NCI-H128 (cell line): Measurements from ENCODE around the gene TRAPPC2L.
"Not testable (repeated sequence)": the region's sequence is repeated elsewhere in the genome, so short reads cannot be mapped to it uniquely, and the experiment has no call there.

Experiments
- DNase-seq: peaks from one replicate; lab custom pipeline; 2025; ENCODE audit not compliant: unreplicated experiment; lab: John Stamatoyannopoulos, UW

The TRAPPC2L gene

DNA sequence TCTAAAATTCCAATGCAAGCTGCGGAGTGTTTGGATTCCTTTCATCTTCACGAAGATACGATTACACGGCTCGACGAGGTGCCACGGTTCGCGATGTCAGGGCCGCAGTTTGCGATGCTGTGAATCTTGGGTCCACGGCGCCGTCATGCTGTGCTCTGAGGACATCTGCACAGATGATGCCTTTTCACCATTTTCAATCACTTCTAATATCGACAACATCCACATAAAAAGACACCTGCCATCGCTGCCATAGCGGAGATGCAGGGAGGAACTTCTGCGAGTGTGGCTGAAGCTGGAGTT lies 38.4 kb upstream of the TRAPPC2L start:
- no peak for DNase-seq

DNA sequence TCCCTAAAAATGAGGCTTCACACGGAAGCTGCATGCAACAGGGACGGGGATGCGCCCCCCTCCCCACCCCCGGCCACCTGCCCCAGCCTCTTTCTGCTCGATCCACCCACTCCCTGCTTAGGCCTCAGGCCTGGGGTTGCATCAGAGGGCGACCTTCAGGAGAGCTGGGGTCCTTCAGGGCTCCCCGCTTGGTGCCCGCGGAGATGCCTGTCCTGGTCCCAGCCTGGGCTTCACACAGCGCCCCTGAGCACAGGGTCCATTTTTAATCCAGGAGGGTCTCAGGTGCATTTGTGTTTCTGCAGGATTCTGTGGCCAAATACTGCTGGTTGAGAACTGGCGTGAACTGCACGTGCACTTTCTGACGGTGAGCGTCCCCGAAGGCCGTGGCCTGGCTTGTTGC lies 37.8 kb upstream of the TRAPPC2L start:
- no peak for DNase-seq

DNA sequence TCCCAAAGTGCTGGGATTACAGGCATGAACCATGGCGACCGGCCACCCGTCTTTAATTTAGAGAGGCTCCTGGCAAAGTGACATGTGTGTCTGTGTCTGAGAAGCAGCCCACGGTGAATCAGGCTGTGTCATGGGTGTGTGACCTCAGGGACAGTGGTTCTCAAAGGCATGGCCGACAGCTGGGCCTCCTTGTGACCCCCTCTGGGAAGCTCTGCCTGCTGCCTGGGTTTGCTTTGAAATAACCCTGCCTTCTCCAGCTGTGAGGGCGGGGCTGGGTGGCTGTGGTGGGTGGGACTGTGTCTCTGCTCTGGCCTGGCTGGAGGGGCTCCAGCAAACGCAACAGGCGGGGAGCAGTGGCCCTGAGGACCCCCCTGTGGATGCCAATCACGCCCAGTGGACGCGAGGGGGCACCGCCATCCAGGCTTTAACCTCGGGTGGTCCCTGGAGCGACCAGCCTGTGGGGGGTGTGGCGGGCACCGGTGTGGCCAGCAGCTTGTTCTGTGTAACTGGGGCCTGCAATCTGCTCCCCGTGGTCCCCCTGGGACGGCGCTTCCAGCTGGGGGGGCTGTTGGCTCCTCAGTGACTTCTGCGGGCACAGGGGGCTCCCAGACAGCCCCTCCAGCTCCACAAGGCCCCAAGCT lies 36.4 kb upstream of the TRAPPC2L start:
- no peak for DNase-seq

DNA sequence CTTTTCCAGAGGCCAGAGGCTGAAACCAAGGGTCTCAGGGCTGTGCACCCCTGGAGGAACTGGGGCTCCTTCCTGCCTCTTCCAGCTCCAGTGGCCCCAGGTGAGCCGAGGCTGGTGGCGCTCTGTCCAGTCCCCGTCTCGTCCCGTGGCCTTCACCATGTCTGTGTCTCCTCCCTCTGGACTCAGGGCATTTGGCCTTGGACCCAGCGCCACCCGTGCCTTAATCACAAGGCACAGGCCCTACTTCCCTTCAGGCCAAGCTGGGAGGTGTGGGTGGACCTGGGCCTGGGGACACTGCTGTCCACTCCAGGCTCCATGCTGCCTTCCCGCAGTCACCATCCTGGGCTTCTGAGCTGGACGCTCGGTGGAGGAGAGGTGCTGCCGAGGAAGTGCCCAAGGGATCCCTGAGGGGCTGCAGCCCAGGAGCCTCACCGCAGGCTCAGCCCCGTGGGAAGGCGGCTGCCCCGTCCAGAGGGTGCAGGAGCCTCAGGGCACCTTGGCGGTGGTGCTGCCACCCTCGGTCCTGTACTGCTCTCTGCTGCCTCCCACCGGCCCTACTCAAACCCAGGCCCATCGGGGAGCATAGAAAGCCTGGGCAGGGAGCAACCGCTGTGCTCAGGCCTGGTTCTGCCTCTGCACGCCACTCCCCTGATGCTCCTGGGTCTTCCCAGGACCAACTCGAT lies 35.6 kb upstream of the TRAPPC2L start:
- DNase-seq, result no peak

DNA sequence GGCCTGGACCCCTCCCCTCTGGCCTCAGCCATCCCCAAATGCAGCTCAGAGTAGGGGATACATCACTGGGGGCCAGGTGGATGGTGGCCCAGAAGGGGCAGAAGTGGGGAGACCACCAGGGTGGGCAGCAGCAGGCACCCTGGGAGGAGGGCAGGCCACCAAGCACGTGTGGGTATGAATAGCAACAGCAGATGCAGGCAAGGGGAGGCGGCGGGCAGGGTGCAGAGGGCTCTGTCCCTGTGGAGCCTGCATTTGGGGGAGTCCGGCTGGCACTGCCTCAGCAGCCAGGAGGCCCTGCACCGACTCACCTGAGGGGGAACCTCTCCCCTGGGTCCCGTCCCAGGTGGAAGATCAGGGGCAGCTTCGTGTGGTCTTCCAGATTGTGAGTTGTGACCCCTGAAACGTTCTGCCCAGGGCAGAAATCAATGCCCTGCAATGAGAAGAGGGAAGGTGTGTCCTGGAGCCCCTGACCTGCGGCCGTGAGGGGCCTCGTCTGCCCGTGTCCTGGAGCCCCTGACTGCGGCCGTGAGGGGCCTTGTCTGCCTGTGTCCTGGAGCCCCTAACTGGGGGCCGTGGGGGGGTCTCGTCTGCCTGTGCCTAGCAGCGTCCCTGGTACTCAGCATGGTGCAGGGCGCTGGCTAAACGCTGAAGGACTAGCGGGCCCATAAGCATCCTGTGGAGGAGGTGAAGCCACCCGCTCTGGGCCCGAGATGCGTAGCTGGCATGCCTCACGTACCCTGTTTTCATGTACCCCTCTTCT lies 34.5 kb upstream of the TRAPPC2L start:
- DNase-seq, result no peak

DNA sequence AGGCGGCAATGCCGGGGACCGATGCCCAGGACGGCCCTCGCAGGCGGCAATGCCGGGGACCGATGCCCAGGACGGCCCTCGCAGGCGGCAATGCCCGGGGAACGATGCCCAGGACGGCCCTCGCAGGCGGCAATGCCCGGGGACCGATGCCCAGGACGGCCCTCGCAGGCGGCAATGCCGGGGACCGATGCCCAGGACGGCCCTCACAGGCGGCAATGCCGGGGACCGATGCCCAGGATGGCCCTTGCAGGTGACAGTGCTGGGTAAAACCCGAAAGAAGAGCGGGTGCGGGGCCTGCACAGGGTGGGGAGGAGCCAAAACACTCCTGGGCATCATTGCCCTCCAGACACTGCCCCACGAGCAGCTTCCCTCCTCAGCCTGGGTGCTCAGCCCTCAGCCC lies 33.3 kb upstream of the TRAPPC2L start:
- not testable (repeated sequence) for DNase-seq

DNA sequence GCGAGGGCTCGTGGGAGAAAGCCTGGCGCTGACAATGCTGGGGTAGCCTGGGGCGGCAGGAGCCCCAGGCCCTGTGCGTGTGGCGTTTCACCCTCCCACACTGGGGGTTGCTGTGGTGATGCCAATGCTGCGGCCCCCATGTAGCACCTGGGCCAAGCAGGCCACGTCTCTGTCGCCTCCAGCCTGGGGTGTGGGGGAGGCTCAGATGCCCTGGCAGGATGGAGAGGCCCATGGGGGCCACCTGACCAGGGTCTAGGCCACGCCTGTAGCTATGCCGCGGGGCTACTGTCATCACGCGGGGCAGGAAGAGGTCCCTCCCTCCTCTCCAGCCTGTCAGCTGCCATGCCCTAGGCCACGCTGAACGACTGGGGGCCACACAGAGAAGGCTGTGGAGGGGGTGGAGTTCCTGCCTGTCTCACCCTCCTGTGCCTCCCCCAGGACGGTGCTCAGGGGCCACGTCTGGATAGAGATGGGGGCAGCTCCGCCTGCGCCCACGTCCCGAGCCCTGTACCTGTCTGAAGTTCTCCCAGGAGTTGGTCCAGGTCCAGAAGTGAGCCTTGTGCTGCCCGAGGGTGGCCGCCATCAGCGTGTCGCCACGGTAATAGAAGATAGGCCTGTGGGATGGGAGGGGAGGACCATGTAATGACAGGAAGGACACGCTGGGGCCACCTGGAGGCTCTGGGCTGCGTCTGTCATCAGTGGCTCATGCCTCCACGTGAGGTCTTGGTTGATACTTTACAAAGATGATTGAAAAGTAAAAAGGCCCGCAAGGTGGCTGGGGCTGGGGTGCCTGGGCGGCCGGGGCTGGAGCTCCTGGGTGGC lies 32.5 kb upstream of the TRAPPC2L start:
- DNase-seq, result no peak

DNA sequence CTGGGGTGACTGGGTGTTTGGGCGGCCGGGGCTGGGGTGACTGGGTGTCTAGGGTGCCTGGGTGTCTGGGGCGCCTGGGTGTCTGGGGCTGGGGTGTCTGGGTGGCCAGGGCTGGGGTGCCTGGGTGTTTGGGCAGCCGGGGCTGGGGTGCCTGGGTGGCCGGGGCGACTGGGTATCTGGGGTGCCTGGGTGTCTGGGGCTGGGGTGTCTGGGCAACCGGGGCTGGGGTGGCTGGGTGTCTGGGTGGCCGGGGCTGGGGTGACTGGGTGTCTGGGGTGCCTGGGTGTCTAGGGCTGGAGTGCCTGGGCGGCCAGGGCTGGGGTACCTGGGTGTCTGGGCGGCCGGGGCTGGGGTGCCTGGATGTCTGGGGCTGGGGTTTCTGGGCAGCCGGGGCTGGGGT lies 31.8 kb upstream of the TRAPPC2L start:
- DNase-seq, result no peak

DNA sequence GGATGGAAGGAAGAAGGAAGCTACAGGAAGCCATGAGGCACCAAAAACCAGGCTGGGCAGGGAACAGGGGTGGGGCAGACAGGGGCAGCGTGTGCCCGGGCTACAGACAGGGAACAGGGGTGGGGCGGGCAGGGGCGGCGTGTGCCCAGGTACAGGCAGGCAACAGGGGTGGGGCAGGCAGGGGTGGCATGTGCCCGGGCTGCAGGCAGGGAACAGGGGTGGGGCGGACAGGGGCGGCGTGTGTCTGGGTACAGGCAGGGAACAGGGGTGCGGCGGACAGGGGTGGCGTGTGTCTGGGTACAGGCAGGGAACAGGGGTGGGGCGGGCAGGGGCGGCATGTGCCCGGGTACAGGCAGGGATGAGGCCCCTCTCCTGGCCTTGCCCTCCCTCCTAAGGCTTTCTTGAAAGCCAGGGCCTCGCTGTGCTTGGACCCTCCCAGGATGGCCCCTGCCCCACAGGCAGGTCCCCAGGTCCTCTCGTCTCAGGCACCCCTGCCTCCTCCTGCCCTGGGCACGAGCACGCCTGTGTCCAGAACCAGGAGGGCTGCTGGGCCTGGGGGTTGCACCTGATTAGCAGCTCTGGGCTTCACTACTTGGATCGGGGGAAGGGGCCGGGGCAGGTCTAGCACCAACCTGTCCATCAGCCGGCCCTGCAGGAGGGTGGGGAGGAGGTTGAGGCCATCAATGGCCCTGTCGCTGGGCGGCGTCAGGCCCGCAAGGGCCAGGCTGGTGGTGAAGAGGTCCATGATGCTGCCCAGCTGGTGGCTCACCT lies 30.7 kb upstream of the TRAPPC2L start:
- DNase-seq, result no peak

DNA sequence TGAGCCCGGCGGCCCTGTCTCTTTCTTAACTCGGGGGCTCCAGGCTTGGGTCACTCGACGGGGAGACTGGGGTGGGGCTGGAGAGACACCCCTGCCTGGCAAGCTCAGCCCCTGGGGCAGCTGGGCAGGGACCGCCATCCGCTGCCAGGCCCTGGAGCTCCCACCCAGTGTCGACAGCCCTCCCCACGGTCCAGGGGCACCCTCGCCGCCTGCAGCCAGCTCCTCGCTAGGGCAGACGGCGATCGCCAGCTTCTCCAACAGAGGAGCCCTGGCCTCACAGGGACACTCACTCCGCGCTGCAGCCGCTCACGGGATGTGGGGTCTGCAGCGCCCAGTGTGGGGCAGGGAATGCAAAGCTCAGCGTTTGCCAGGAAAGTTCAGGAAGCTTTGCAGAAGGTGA lies 29.2 kb upstream of the TRAPPC2L start:
- DNase-seq, result no peak

DNA sequence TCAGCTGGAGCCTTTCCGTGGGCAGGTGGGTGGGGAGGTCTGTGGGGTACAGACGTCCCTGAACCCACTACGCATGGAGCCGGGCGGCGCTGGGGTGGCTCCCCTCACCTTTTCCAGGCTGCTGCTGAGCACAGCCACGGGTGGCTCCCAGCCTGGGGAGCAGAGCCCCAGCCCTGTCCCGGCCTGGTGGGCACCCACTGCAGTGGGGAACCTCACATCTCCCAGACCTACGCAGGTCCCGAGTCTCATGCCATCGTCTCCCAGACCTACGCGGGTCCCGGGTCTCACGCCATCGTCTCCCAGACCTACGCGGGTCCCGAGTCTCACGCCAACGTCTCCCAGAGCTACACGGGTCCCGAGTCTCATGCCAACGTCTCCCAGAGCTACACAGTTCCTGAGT lies 28.2 kb upstream of the TRAPPC2L start:
- no peak for DNase-seq

DNA sequence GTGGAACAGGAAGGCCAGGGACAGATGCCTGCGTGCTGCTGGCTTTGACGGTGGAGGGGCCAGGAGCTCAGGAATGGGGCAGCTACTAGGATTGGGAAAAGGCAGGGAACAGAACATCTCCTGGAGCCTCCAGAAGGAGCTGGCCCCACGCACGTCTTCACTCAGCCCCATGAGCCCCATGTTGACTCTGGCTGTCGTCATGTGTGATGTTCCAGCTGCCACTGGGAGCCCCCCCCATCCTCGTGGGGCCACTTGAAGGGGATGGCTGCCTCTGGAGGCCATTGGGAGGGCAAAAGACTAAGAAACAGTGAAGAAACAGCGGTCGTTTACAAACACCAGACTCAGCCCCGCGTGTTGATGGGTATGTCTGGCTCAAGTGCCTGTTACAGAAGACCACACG lies 26.7 kb upstream of the TRAPPC2L start:
- DNase-seq, result no peak

DNA sequence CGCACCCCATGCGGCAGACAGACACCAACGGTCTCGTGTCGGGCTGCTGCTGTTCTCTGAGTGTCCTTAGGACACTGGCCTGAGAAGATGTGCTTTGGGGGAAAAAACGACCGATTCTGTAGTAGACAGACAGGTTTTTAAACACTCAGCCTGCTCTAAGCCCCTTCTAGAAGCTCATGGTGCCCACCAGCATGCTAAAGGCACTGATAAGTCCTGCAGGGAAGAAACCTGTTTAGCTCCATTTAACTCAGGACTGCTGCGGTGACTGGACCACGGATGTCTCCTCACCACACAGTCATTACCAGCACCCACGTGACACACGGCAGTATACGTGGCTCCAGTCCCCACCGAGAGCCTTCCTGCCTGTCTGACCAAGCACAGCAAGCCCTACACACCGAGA lies 26.1 kb upstream of the TRAPPC2L start:
- DNase-seq, result no peak

DNA sequence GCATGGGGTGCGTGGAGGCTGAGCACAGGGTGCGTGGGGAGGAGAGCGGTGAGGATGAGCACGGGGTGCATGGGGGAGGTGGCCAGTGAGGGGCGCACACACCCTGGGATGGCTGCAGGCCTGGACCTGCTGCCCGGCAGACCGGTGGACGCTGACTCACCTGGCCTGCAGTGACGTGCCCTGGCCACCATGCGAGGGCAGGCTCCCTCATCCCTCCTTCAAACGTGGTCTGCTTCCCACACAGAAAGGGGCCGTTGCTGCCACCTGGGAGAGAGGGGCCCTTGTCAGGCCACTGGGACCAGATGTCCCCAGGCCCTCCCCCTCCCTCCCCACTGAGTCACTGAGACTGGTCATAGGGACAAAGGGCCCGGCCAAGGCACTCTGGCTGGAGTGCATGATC lies 25.1 kb upstream of the TRAPPC2L start:
- DNase-seq, result no peak

DNA sequence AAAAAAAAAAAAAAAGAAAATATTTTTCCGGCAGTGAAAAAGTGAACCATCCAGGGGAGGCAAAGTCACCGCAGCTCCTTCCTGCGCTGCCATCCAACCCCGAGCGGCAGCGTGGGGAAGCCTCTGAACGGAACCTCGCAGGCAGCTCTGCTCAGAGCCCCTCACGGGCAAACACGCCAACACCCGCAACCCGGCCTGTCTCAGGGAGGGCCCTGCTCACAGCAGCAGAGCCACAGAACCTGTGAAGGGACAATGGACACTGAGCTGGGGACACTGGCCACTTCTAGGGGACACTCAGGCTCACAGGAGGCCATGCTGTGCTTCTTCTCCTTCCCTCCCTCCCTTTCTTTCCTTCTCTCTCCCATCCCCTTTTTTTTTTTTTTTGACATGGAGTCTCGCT lies 23.8 kb upstream of the TRAPPC2L start:
- no peak for DNase-seq

DNA sequence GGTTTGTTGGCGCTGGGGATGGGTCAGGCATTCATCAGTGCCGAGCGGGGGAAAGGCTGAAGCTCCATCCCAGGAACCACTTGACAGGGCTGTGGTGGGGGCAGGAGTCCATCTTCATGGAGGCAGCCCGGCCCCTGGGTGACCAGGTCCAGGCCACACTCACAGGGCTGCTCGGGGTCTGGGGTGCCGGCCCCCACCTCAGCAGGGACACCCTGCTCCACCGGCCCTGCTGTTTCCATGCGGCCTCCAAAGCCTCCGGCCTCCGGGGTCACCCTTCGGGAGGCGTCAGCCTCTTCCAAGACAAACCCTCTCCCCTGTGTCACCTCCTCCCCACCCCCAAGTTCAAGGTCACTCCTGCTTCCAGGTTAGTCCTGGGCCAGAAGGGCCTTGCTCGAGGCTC lies 22.3 kb upstream of the TRAPPC2L start:
- no peak for DNase-seq

DNA sequence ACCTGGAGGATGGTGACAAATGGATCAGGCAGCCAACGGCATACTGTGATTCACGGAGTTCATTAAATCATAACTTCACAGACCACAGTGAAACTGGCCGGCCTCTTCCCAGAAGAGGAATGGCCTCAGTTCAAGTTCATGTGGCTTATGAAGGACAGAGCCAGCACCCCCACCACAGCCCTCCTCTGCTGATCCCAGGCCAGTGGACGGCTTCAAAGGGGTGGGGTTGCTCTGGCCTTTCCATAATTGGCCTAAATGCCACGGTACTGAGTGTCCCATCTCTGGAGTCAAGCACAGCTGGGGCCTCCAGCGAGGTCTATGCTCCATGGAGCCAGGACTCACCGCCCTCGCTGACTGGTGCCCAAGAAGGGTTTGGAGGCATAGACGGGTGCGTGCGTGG lies 21.5 kb upstream of the TRAPPC2L start:
- DNase-seq, result no peak

DNA sequence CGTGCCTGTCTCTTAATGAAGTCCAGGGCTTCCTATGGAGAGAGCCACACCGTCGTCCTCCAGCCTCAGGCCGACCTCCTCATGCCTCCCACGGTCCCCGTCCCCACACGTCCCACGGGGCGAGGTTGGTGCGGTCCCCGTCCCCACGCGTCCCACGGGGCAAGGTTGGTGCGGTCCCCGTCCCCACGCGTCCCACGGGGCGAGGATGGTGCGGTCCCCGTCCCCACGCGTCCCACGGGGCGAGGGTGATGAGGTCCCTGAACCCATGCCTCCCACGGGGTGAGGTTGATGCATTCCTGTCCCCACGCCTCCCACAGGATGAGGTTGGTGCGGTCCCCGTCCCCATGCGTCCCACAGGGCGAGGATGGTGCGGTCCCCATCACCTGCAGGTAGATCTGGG lies 21.1 kb upstream of the TRAPPC2L start:
- DNase-seq, result no peak

DNA sequence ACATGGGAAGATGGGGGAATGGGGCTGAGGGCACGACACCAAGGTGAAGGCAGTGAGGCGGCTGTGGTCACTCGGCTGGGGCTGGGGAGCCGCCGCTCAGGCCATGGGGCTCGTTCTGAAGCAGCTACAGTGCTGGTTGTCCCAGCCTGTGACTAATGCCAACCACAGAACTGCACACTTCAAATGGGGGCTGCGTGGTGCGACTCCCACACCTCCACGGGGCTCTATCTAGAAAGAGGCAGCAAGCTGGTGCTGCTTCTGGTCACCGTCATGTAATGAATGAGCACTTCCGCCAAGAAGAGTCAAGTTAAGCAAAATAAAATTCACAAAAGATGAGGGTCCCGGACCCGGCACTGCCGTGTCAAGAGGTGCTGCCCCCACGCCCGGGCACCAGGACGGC lies 20.1 kb upstream of the TRAPPC2L start:
- DNase-seq, result no peak

DNA sequence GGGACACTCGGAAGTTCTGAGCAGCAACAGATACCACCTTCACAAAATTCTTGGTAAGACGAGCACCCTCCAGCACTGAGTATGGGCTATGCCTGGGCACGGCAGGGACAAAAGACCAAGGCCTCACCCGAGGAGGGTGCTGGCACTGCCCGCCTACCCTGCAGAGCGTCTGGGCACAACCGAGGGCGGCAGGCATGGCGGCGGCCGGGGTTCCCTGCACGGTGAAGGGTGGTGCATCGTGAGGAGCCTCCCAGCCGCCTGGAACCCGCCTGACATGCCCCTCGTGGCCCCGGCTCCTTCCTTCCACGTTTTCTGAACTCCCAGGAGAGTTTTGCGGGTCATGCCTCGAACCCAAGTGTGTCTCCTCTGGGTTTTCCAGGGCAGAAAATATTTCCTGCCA lies 19.1 kb upstream of the TRAPPC2L start:
- DNase-seq, result no peak

DNA sequence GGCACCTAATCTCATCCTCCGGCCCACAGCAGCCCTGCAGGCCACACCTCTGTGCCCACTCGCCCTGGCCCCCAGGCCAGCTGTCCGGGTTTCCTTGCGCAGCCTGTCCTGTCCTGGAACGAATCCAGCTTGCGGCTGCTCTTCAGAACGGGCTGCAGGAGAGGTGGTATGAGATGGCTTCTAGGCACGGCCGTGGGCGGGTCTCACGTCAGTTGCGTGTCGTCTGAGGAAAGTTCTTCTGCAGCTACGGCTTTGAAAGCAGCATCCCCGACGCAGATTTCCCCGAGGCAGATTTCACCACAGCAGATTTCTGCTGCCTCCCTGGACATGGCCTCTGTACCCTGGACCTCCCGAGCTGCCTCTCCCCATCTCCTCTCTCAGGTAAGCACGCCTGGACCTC lies 18.4 kb upstream of the TRAPPC2L start:
- no peak for DNase-seq
